ENCODE results near the gene IKZF1. TPM values are rescaled to one million over a fixed set of nuclear protein-coding genes. Genes with fewer than 3 reads are reported as not detected.

IKZF1 gene
- total and polyA plus RNA-seq, 9 of the 15 experiments (the other 6 are each of a cell fraction or from before 2014, with no cell fraction given), result 12.6 to 85.3 (median 44.7) TPM

DNA sequence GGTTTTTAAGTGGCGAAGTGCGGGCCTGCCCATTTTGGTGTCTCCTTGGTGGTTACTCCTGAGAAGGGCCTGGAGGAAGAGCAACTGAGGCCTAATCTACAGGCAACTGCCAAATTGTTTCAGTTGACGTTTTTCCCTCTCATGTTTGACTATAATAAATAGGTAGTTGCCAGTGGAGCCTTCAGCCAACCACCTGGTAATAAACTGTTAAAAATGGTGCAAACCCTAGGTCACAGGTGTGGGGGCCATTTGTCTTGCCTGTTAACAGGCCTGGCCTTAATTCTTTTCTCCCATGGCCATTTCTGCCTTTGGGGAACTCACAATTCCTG lies 3.7 kb downstream of the IKZF1 start (continued):
- TF ChIP-seq POLR2AphosphoS2 (IDR thresholded peaks at IDR 0.05; ENCODE audit: low read length) (no peak), NFIC (IDR thresholded peaks at IDR 0.05) (no peak), ZNF175 (CRISPR knock-in tag; IDR thresholded peaks at IDR 0.05; ENCODE audit: low read depth) (no peak), ARNT (IDR thresholded peaks at IDR 0.05) (no peak), KDM2B (CRISPR knock-in tag; IDR thresholded peaks at IDR 0.05) (no peak), EZH2 (IDR thresholded peaks at IDR 0.05; ENCODE audit: borderline replicate concordance, low read depth, low read length) (no peak), HDAC1 (IDR thresholded peaks at IDR 0.05) (no peak), ZKSCAN8 (CRISPR knock-in tag; IDR thresholded peaks at IDR 0.05) (no peak), ZNF436 (CRISPR knock-in tag; IDR thresholded peaks at IDR 0.05) (no peak), ZNF197 (CRISPR knock-in tag; IDR thresholded peaks at IDR 0.05; ENCODE audit: low read depth) (no peak; the same call in 1 of the 2 replicates), NCOA2 (IDR thresholded peaks at IDR 0.05; ENCODE audit: partially characterized antibody in 2 of 2) (no peak), ZNF165 (CRISPR knock-in tag; IDR thresholded peaks at IDR 0.05; ENCODE audit: borderline replicate concordance) (no peak), HDAC8 (tag; IDR thresholded peaks at IDR 0.05) (peak; percentile 32; the same call in 1 of the 2 replicates), NFE2L1 (tag; IDR thresholded peaks at IDR 0.05; ENCODE audit: borderline replicate concordance, low read depth) (no peak), SREBF2 (CRISPR knock-in tag; IDR thresholded peaks at IDR 0.05) (no peak), ZNF75A (CRISPR knock-in tag; IDR thresholded peaks at IDR 0.05) (no peak)
- TF ChIP-seq, protein P1, sequence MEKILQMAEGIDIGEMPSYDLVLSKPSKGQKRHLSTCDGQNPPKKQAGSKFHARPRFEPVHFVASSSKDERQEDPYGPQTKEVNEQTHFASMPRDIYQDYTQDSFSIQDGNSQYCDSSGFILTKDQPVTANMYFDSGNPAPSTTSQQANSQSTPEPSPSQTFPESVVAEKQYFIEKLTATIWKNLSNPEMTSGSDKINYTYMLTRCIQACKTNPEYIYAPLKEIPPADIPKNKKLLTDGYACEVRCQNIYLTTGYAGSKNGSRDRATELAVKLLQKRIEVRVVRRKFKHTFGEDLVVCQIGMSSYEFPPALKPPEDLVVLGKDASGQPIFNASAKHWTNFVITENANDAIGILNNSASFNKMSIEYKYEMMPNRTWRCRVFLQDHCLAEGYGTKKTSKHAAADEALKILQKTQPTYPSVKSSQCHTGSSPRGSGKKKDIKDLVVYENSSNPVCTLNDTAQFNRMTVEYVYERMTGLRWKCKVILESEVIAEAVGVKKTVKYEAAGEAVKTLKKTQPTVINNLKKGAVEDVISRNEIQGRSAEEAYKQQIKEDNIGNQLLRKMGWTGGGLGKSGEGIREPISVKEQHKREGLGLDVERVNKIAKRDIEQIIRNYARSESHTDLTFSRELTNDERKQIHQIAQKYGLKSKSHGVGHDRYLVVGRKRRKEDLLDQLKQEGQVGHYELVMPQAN (IDR thresholded peaks at IDR 0.05; ENCODE audit: borderline replicate concordance), result no peak
- TF ChIP-seq, protein P2, sequence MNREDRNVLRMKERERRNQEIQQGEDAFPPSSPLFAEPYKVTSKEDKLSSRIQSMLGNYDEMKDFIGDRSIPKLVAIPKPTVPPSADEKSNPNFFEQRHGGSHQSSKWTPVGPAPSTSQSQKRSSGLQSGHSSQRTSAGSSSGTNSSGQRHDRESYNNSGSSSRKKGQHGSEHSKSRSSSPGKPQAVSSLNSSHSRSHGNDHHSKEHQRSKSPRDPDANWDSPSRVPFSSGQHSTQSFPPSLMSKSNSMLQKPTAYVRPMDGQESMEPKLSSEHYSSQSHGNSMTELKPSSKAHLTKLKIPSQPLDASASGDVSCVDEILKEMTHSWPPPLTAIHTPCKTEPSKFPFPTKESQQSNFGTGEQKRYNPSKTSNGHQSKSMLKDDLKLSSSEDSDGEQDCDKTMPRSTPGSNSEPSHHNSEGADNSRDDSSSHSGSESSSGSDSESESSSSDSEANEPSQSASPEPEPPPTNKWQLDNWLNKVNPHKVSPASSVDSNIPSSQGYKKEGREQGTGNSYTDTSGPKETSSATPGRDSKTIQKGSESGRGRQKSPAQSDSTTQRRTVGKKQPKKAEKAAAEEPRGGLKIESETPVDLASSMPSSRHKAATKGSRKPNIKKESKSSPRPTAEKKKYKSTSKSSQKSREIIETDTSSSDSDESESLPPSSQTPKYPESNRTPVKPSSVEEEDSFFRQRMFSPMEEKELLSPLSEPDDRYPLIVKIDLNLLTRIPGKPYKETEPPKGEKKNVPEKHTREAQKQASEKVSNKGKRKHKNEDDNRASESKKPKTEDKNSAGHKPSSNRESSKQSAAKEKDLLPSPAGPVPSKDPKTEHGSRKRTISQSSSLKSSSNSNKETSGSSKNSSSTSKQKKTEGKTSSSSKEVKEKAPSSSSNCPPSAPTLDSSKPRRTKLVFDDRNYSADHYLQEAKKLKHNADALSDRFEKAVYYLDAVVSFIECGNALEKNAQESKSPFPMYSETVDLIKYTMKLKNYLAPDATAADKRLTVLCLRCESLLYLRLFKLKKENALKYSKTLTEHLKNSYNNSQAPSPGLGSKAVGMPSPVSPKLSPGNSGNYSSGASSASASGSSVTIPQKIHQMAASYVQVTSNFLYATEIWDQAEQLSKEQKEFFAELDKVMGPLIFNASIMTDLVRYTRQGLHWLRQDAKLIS (CRISPR knock-in tag; IDR thresholded peaks at IDR 0.05), result 0 out of 2 replicates have a peak, but pooled peaks have one; percentile 36
- TF ChIP-seq, protein P3, sequence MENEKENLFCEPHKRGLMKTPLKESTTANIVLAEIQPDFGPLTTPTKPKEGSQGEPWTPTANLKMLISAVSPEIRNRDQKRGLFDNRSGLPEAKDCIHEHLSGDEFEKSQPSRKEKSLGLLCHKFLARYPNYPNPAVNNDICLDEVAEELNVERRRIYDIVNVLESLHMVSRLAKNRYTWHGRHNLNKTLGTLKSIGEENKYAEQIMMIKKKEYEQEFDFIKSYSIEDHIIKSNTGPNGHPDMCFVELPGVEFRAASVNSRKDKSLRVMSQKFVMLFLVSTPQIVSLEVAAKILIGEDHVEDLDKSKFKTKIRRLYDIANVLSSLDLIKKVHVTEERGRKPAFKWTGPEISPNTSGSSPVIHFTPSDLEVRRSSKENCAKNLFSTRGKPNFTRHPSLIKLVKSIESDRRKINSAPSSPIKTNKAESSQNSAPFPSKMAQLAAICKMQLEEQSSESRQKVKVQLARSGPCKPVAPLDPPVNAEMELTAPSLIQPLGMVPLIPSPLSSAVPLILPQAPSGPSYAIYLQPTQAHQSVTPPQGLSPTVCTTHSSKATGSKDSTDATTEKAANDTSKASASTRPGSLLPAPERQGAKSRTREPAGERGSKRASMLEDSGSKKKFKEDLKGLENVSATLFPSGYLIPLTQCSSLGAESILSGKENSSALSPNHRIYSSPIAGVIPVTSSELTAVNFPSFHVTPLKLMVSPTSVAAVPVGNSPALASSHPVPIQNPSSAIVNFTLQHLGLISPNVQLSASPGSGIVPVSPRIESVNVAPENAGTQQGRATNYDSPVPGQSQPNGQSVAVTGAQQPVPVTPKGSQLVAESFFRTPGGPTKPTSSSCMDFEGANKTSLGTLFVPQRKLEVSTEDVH (IDR thresholded peaks at IDR 0.05; ENCODE audit: low read depth, partially characterized antibody), result no peak
- TF ChIP-seq, protein P4, sequence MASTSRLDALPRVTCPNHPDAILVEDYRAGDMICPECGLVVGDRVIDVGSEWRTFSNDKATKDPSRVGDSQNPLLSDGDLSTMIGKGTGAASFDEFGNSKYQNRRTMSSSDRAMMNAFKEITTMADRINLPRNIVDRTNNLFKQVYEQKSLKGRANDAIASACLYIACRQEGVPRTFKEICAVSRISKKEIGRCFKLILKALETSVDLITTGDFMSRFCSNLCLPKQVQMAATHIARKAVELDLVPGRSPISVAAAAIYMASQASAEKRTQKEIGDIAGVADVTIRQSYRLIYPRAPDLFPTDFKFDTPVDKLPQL (IDR thresholded peaks at IDR 0.05; ENCODE audit: extremely low read depth, insufficient read length), result no peak
